ENCODE measurements around the gene TRABD. TPM values are rescaled to one million over a fixed set of nuclear protein-coding genes. Genes with fewer than 3 reads are reported as not detected.

TRABD gene
- total RNA-seq, 1 donor, result 44.0 TPM

DNA sequence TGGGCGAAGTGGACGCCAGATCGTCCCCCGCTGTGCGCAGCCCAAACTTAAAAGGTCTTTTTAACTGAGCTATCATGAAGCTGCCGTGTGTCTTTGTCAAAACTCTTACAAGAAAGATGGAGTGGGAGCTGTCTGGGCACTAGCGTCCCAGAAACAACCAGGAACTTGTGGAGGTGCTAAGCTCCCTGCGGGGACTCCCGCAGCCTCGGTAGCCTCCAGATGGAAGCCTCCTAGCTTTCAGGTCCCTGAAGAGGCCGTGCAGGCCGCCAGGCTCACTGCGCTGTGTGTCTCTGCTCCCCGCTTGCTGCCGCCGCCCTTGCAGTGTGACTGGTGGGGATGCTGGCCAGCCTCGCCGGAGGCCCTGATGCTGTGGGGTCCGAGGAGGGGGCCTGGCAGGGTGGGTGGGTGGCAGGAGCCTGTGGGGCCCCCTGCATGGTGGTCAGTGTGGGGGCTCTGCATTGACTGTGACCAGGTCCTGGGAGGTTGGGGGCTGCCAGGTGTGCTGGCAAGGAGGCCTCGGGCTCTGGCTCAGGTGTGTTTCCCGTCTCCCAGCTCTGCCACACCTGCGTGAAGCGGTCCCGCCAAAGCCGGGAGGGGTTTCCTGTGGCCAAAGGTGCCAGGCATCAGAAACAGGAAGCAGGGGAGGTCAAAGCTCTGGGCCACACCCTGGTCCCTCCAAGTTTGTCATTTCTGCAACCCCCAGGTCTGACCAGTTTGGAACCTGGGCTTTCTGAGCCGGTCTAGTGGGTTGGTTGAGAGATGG, 1.2 kb downstream of the TRABD start:
- no peaks in the 10 kb centered on the region for H3K9me3 ChIP-seq (ENCODE audit: low read depth, low read length)
- peaks cover 76% of the 10 kb centered on the region for H3K4me1 ChIP-seq (ENCODE audit: insufficient read depth, low read length)
- H3K4me3 ChIP-seq (ENCODE audit: low read length), result peak overlapping the region; percentile 48
- H3K27me3 ChIP-seq (ENCODE audit: insufficient read depth, low read length), result no peaks in the 10 kb centered on the region

DNA sequence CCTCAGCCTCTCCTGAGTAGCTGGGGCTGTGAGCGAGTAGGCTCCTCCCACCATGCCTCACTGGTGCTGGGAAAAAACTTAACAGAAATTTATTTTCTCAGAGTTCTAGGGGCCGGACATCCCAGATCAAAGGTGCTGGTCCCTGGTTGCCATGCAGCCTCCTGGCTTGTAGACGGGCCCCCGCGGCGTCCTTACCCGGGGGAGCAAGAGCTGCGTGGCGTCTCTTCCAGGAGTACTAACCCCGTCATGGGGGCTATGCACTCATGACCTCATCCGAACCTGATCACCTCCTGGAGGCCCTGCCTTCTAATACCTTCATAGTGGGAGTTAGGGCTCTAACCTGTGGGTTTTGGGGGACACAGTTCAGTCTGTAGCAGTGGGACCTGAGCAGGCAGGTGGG, 2.6 kb downstream of the TRABD start:
- Histone ChIP-seq H3K4me3 (ENCODE audit: low read length) (no peak overlapping the region), H3K4me1 (ENCODE audit: insufficient read depth, low read length) (peaks cover 90% of the 10 kb centered on the region), H3K27me3 (ENCODE audit: insufficient read depth, low read length) (no peaks in the 10 kb centered on the region), H3K9me3 (ENCODE audit: low read depth, low read length) (no peaks in the 10 kb centered on the region)

DNA sequence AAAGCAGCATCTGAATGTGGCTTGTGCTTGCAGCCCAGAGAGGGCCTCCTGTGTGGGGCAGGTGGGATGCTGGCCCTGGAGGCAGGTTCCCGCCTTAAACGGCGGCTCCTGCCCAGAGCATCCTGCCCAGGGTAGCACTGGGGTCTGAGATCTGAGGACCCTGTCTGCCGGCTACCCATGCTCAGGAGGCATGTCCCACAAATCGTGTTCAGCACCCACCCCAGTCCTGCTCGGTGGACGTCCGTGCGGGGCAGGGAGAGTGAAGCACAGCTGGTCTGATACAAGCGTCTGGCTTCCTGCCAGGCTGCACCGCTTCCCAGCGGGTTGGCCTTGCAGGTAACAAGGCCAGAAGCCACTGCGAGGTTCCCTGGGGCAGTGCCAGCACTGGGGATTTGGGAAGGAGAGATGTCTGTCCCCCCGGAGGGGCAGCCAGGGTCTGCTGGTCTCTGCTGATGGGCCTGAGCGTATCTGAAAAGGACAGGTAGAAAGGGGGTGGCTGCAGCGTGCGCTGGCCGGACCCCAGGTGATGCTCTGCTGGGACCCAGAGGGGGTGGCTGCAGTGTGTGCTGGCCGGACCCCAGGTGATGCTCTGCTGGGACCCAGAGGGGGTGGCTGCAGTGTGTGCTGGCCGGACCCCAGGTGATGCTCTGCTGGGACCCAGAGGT, 3.6 kb downstream of the TRABD start:
- no peaks in the 10 kb centered on the region for H3K9me3 ChIP-seq (ENCODE audit: low read depth, low read length)
- H3K4me1 ChIP-seq (ENCODE audit: insufficient read depth, low read length), result peaks cover 90% of the 10 kb centered on the region
- H3K4me3 ChIP-seq (ENCODE audit: low read length), result no peak overlapping the region
- no peaks in the 10 kb centered on the region for H3K27me3 ChIP-seq (ENCODE audit: insufficient read depth, low read length)

DNA sequence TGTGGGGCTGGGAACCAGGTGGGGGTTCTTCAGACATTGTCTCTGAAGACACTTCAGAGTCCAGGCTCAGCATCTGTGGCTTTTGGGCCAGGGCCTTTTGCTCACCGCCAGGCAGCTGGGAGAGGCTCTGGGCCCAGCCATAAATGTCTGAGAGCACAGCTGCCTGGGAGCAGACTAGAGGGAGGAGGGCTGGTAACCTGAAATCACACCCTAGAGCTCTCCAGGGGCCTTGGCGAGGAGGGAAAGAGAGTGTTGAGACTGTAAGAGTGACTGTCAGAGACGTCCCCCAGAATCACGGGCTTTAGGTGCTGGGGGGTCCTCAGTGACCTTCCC, 4.1 kb downstream of the TRABD start:
- H3K27me3 ChIP-seq (ENCODE audit: insufficient read depth, low read length), result no peaks in the 10 kb centered on the region
- H3K4me1 ChIP-seq (ENCODE audit: insufficient read depth, low read length), result peaks cover 90% of the 10 kb centered on the region
- no peaks in the 10 kb centered on the region for H3K9me3 ChIP-seq (ENCODE audit: low read depth, low read length)
- peak overlapping the region; percentile 42 for H3K4me3 ChIP-seq (ENCODE audit: low read length)

DNA sequence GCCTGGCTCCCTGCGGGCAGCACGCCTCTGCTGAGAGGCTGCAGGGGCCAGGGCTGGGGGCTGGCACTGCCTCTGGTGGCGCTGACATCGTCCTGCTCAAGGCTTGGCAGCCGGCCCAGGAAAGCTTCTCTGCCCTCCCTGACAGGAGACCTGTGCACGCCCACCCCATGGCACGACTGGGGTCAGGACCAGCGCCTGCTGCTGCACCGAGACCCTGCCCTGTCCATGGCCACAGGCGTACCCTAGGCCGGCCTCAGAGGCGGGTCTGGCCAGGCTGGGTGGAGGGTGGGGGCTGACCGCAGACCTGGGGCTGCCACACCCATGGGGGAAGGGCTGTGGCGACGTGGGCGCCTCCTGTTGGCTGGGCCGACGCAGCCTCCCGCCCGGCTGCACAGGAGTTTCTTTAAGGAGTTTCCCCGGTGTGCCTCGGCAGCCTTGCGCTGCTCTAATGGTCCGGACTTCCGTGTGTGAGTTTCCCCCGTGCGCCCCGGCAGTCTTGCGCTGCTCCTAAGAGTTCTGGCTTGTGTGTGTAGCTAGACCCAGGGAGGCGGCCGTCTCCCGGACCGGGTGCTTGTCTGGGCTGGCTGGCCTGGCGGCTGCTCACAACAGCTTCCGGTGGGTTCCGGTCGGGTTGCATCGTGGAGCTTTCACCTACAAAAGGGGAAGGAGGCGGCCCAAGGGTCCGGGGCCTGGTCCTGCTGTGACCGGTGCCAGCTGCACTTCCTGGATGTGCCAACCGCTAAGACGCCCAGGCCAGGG, 4.6 kb downstream of the TRABD start:
- H3K27me3 ChIP-seq (ENCODE audit: insufficient read depth, low read length), result no peaks in the 10 kb centered on the region
- peak overlapping the region; percentile 42 for H3K4me3 ChIP-seq (ENCODE audit: low read length)
- H3K4me1 ChIP-seq (ENCODE audit: insufficient read depth, low read length), result peaks cover 88% of the 10 kb centered on the region
- H3K9me3 ChIP-seq (ENCODE audit: low read depth, low read length), result no peaks in the 10 kb centered on the region

DNA sequence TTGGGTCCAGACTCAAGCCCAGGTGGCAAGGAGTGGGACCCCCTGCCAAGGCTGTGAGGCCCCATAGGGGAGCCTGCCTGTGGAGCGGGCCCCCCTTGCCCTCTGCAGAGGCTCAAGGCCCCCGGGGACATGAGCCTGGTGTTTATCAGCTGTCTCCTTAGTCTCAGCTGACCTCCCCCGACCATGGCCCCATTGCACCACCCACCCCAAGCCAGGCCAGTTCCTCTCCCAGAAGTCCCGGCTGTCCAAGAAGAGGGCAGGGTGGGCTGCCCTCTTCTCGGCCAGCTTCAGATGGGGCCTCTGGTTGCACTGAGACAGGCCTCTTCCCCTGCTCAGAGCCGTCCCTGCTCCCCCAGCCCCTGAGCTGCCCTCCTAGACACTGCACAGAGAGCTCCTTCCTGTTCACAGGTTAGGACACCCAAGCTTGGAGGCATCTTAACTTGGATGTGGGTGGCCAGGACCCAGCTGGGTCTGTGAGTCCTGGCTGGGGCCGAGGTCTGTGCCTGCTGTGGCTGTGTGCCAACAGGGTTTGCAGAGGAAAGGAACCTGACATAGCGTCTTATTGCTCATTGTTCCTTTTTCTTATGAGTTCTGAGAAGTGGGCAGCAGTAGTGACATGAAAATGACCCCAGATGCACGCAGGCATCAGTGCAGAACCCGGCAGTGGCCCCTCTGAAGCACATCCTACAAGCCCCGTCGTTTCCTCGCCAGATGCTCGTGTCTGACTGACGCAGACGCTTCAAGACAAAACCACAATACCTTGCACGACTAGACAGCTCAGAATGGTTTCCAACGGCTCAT, 5.4 kb downstream of the TRABD start:
- no peaks in the 10 kb centered on the region for H3K9me3 ChIP-seq (ENCODE audit: low read depth, low read length)
- H3K4me3 ChIP-seq (ENCODE audit: low read length), result peak overlapping the region; percentile 42
- no peaks in the 10 kb centered on the region for H3K27me3 ChIP-seq (ENCODE audit: insufficient read depth, low read length)
- H3K4me1 ChIP-seq (ENCODE audit: insufficient read depth, low read length), result peaks cover 87% of the 10 kb centered on the region

DNA sequence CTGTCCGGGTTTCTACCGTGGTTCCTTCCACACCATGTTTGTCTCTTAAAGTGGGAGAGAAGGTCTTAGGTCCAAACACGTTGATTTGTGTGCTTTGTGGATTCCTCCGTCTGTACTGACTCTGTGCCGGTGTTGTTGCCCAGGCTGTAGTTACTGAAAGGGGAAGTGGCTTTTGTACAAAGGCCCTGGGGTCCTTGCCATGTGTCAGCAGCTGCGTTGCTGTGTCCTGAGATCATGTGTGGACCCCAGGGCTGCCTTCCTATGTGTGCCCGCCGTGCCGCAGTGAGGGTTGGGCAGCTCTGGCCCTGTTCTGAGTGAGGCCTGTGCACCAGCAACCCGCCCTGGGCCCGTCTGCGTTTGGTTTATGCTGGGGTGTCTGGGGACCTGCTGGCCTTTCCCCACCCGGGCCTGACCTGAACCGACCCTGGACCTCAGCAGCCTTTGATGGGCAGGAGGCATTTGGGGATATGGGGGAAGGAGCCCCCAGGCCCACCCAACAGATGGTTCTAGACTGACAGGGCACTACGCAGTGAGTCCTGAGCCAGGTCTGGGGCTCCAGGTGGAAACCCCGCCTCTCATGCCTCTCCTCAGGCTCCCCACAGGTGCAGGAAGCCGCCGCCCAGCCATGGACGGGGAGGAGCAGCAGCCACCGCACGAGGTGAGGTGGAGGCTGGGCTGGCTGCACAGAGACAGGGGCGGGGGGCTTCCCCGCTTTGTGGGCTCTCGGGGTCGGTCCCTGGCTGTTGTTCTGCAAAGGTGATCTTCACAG, 6.9 kb downstream of the TRABD start:
- Histone ChIP-seq H3K4me3 (ENCODE audit: low read length) (peak overlapping the region; percentile 12), H3K4me1 (ENCODE audit: insufficient read depth, low read length) (peaks cover 74% of the 10 kb centered on the region), H3K9me3 (ENCODE audit: low read depth, low read length) (no peaks in the 10 kb centered on the region), H3K27me3 (ENCODE audit: insufficient read depth, low read length) (no peaks in the 10 kb centered on the region)

DNA sequence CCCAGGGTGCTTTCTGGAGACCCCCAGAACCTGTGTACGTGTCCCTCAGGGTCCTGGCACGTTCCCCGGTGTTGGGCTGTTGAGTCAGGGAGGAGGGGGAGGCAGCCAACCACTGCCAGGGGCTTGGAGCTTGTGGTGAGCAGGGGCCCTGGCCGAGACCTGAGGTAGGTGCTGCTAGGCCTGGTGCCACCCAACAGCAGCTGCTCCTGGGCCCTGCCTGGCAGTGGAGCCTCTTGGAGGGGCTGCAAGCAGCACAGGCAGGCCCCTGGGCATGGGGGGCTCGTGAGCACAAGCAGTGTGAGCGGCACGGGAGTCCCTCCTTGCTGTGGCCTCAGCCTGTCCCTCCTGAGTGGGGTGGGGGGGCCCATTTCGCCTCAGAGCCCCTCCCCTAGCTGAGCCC, 7.9 kb downstream of the TRABD start:
- peaks cover 64% of the 10 kb centered on the region for H3K4me1 ChIP-seq (ENCODE audit: insufficient read depth, low read length)
- H3K9me3 ChIP-seq (ENCODE audit: low read depth, low read length), result no peaks in the 10 kb centered on the region

DNA sequence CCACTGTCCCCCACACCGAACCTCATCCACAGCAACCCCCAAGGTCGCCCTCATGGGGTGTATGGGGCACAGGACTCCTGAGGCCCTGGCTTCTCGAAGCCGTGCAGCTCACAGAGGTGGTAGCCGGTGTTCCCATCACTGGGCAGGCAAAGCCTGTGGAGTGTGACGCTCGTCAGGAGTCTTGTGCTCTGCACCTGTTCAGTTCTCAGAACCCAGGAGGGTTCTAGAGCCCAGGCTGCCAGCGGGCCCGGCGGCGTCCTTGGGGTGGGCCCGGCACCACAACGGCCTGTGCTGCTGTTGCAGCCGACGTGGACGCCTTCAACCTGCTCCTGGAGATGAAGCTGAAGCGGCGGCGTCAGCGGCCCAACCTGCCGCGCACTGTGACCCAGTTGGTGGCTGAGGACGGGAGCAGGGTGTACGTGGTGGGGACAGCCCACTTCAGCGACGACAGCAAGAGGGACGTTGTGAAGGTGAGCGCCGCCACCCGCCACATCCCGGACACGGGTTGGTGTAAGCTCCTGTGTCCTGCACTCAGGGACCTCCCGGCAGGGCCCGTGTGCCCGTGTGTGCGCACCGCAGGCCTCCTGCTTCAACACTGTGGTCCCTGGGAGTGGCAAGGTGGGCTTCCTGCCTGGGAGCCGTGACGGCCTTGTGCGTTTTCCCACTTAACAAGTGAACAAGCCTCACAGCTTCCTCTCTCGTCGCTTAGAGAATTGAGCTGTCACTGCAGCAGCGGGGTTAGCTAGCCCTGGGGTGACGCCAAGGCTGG, 8.5 kb downstream of the TRABD start:
- Histone ChIP-seq H3K4me3 (ENCODE audit: low read length) (no peak overlapping the region), H3K4me1 (ENCODE audit: insufficient read depth, low read length) (peaks cover 58% of the 10 kb centered on the region), H3K9me3 (ENCODE audit: low read depth, low read length) (no peaks in the 10 kb centered on the region), H3K27me3 (ENCODE audit: insufficient read depth, low read length) (no peaks in the 10 kb centered on the region)

More for the DNA sequence above, 7.9 kb downstream of the TRABD start:
- no peaks in the 10 kb centered on the region for H3K27me3 ChIP-seq (ENCODE audit: insufficient read depth, low read length)
- no peak overlapping the region for H3K4me3 ChIP-seq (ENCODE audit: low read length)

DNA sequence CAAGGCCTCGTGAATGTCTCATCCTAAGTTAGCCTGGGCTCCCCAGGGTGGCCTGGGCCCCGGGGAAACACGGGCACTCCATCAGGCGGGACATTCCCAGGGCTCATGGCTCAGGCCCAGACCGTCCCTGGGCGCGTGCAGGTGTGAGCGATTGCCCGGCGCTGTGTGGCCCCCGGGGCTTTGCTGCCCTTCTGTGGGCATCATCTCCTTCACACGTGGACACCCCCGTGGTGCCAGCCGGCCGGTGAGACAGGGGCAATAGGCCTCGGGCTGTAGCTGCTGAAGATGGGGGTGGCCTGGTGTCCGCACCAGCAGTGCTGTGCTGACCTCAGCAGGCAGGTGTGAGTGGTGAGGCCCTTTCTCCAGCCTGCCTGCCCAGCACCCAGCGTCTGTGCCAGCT, 10.5 kb downstream of the TRABD start:
- Histone ChIP-seq H3K4me1 (ENCODE audit: insufficient read depth, low read length) (peaks cover 48% of the 10 kb centered on the region), H3K27me3 (ENCODE audit: insufficient read depth, low read length) (no peaks in the 10 kb centered on the region), H3K4me3 (ENCODE audit: low read length) (no peak overlapping the region), H3K9me3 (ENCODE audit: low read depth, low read length) (no peaks in the 10 kb centered on the region)

DNA sequence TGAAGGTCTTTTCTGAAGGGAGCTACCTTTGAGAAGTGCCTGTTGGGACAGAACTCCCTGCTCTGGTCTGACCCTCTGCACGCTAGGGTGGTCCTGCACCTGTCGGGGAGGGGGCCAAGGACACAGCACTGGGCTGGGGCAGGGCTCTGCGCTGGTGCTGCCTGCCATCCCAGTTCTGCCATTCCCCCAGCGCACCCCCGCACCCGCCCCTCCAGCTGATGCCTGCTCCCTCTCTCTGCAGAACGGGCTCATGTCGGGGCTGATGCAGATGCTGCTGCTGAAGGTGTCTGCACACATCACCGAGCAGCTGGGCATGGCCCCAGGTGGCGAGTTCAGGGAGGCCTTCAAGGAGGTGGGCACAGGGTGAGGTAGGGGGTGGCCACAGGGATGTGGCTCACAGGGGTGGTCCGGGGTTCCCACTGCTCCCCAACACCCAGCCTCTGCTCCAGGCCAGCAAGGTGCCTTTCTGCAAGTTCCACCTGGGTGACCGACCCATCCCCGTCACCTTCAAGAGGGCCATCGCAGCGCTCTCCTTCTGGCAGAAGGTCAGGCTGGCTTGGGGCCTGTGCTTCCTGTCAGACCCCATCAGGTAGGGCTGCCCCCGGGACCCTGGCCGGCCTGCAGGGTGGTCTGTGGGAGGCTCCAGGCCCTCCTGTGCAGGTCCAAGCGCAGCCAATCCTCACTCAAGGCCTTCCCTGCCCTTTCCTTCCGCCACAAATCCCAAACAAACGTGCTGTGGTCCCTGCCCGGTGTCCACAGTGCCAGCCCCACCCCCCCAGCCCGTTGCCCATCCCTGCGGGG, 11.5 kb downstream of the TRABD start:
- peaks cover 48% of the 10 kb centered on the region for H3K4me1 ChIP-seq (ENCODE audit: insufficient read depth, low read length)
- H3K4me3 ChIP-seq (ENCODE audit: low read length), result no peak overlapping the region

DNA sequence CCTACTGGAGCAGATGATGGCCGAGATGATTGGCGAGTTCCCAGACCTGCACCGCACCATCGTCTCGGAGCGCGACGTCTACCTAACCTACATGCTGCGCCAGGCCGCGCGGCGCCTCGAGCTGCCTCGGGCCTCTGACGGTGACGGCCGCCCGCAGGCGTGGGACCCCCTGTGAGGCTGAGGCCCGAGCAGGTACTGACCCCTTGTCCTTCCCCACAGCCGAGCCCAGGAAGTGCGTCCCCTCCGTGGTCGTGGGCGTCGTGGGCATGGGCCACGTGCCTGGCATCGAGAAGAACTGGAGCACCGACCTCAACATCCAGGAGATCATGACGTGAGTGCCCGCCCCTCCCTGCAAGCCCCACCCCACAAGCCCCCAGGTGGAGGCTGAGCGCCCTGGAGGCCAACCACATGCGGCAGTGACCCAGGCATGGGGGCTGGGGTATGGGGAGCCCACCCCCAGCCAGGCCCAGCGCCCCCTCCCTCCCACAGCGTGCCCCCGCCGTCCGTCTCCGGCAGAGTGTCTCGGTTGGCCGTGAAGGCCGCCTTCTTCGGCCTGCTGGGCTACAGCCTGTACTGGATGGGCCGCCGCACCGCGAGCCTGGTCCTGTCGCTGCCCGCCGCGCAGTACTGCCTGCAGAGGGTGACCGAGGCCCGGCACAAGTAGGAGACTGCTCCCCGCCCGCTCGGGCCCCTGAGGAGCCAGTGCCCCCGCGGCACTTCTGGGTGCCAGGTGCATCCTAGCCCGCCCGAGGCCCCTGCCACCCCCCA, 12.3 kb downstream of the TRABD start:
- H3K9me3 ChIP-seq (ENCODE audit: low read depth, low read length), result no peaks in the 10 kb centered on the region
- H3K4me3 ChIP-seq (ENCODE audit: low read length), result no peak overlapping the region
- peaks cover 48% of the 10 kb centered on the region for H3K4me1 ChIP-seq (ENCODE audit: insufficient read depth, low read length)
- H3K27me3 ChIP-seq (ENCODE audit: insufficient read depth, low read length), result no peaks in the 10 kb centered on the region

More for the DNA sequence above, 11.5 kb downstream of the TRABD start:
- Histone ChIP-seq H3K9me3 (ENCODE audit: low read depth, low read length) (no peaks in the 10 kb centered on the region), H3K27me3 (ENCODE audit: insufficient read depth, low read length) (no peaks in the 10 kb centered on the region)

Data from mononuclear cell (primary cell).